Lung (tissue), 12 donors: ENCODE data around the gene IRF2BP1. TPM values are rescaled to one million over a fixed set of nuclear protein-coding genes. Genes with fewer than 3 reads are reported as not detected.

Source experiments
- ATAC-seq: fragments of 200-7000 bp; cut with Tn5 transposase; one replicate; pipeline ENCODE4 v1.9.1; 2020; ENCODE audit warnings: moderate number of reproducible peaks; ENCODE audit not compliant: insufficient read depth, low FRiP score
- DNase-seq, 3 donors: peaks; one replicate each; pipeline ENCODE4 v3.0.0-alpha.2; 2013 to 2017
- H3K27ac ChIP-seq, 2 donors: one replicate each; pipeline ENCODE4 v1.5.1; 2013; ENCODE audit warnings: mild to moderate bottlenecking in 2 of 2, moderate library complexity in 2 of 2, control low read depth in 1 of 2, inconsistent platforms in 1 of 2, low read depth in 1 of 2, low read length in 1 of 2
- H3K27me3 ChIP-seq, 3 donors: one replicate each; pipeline ENCODE4 v1.5.1; 2013; ENCODE audit warnings: low read length in 2 of 3; ENCODE audit not compliant: control insufficient read depth in 3 of 3, insufficient read depth in 3 of 3
- H3K36me3 ChIP-seq, 4 donors: one replicate each; pipeline ENCODE4 v1.5.1; 2013; ENCODE audit warnings: low read length in 4 of 4, mild to moderate bottlenecking in 1 of 4, moderate library complexity in 1 of 4; ENCODE audit not compliant: control insufficient read depth in 4 of 4, insufficient read depth in 4 of 4
- H3K4me1 ChIP-seq, 5 donors: one replicate each; pipeline ENCODE4 v1.5.1; 2013; ENCODE audit warnings: low read length in 5 of 5, mild to moderate bottlenecking in 2 of 5, moderate library complexity in 1 of 5; ENCODE audit not compliant: control insufficient read depth in 5 of 5, insufficient read depth in 5 of 5
- H3K4me3 ChIP-seq: one replicate; pipeline ENCODE4 v1.5.1; 2013; ENCODE audit warnings: mild to moderate bottlenecking, control low read depth, moderate library complexity
- H3K9ac ChIP-seq, 2 donors: one replicate each; pipeline ENCODE4 v1.5.1; 2013; ENCODE audit warnings: low read length in 2 of 2, control low read depth in 1 of 2; ENCODE audit not compliant: insufficient read depth in 1 of 2
- H3K9me3 ChIP-seq, 4 donors: one replicate each; pipeline ENCODE4 v1.5.1; 2013; ENCODE audit warnings: low read length in 3 of 4, mild to moderate bottlenecking in 1 of 4, moderate library complexity in 1 of 4; ENCODE audit not compliant: control insufficient read depth in 4 of 4, insufficient read depth in 3 of 4
- CTCF ChIP-seq: IDR thresholded peaks from 2 replicates; pipeline ENCODE4 v1.5.1; 2012; ENCODE audit warnings: mild to moderate bottlenecking; ENCODE audit errors: control extremely low read depth, extremely low read depth
- WGBS, 2 donors: extraction: QIAGEN DNeasy Blood & Tissue Kit; methylation state at CpG; one replicate each; pipeline ENCODE4 v1.1.7; 2013; 5-methylcytosine and 5-hydroxymethylcytosine counted together
- polyA plus RNA-seq, 2 donors: library from polyadenylated mRNA; stranded (reverse); fragments of 200-250 nt; gene quantifications; one replicate each; pipeline ENCODE4 v1.2.1, GENCODE V29; 2013
- total RNA-seq, 2 donors: library from RNA; depleted of rRNA in 1 of 2; stranded (reverse); fragments of >200 nt in 1 of 2; gene quantifications; one replicate each; pipeline ENCODE4 v1.2.1, GENCODE V29; 2014 to 2021
- donor health status: control.
- donor health status: control.
- donor health status: Bipolar disorder and iron deficiency.
- donor health status: healthy.
- donor health status: DM: yes; HTN: yes; CAD: no.

IRF2BP1 gene
- total and polyA plus RNA-seq, 4 donors, result 10.9 to 24.3 (median 19.2) TPM

- no peak for TF ChIP-seq CTCF
- peaks cover 0 to 43% (median 17%) of the 10 kb centered on the region in 3 donors for H3K27me3 ChIP-seq
- no peak overlapping the region for H3K27ac ChIP-seq
- ATAC-seq (no peak), DNase-seq (no peak)
- 40 to 49% methylated on average over 15 to 19 of the region's 19 CpGs for WGBS, 2 donors
- peaks cover 0 to 2% (median 0%) of the 10 kb centered on the region in 4 donors for H3K9me3 ChIP-seq
- H3K36me3 ChIP-seq, result peaks cover 0 to 4% (median 0%) of the 10 kb centered on the region in 4 donors
- no peak overlapping the region for H3K9ac ChIP-seq
- H3K4me1 ChIP-seq, result peaks cover 0 to 5% (median 0%) of the 10 kb centered on the region in 5 donors
- H3K4me3 ChIP-seq, result no peak overlapping the region
Measured at GRCh38 chr19:45934551-45935230, 48.8 kb upstream of the IRF2BP1 start.

GRCh38 chr19:45933759-45934158 is 47.8 kb upstream of the IRF2BP1 start:
- WGBS, 2 donors, result 73 to 82% methylated on average over 9 of the region's 9 CpGs
- ATAC-seq, result no peak

GRCh38 chr19:45931055-45931454 is 45.1 kb upstream of the IRF2BP1 start:
- H3K4me3 ChIP-seq, result no peak overlapping the region
- WGBS, 2 donors, result 62 to 75% methylated on average over 3 of the region's 3 CpGs
- no peak overlapping the region for H3K9ac ChIP-seq
- no peak for TF ChIP-seq CTCF
- H3K27me3 ChIP-seq, result peaks cover 0 to 19% (median 4%) of the 10 kb centered on the region in 3 donors
- no peak for DNase-seq
- H3K36me3 ChIP-seq, result peaks cover 0 to 2% (median 0%) of the 10 kb centered on the region in 4 donors
- no peak for ATAC-seq
- peaks cover 0 to 5% (median 0%) of the 10 kb centered on the region in 5 donors for H3K4me1 ChIP-seq
- H3K27ac ChIP-seq, result no peak overlapping the region
- H3K9me3 ChIP-seq, result peaks cover 0 to 2% (median 0%) of the 10 kb centered on the region in 4 donors

More at GRCh38 chr19:45933759-45934158, 47.8 kb upstream of the IRF2BP1 start:
- peaks cover 0 to 35% (median 13%) of the 10 kb centered on the region in 3 donors for H3K27me3 ChIP-seq
- peaks cover 0 to 2% (median 0%) of the 10 kb centered on the region in 4 donors for H3K9me3 ChIP-seq
- no peak for DNase-seq
- H3K9ac ChIP-seq, result no peak overlapping the region
- H3K4me1 ChIP-seq, result no peaks in the 10 kb centered on the region
- TF ChIP-seq CTCF, result no peak
- H3K36me3 ChIP-seq, result peaks cover 0 to 2% (median 0%) of the 10 kb centered on the region in 4 donors
- H3K4me3 ChIP-seq, result no peak overlapping the region
- H3K27ac ChIP-seq, result no peak overlapping the region
